Ramos (cell line): ENCODE results near the gene TSPYL2.

Source experiments
- in situ Hi-C: fragments of 300-500 bp; cut with MboI; formaldehyde crosslinking; loops from one replicate; pipeline ENCODE4 v1.14.3; 2022; ENCODE audit warnings: low sequenced_read_pairs; ENCODE audit not compliant: unreplicated experiment

TSPYL2 gene

GRCh38 chrX:53078943-53079342 lies 3.2 kb upstream of the TSPYL2 start:
- in situ Hi-C loops: no loop called here

- in situ Hi-C loops: no loop called here
These were observed 1.3 kb upstream of the TSPYL2 start for GRCh38 chrX:53080628-53081580.

GRCh38 chrX:53082773-53083616 lies 828 bp downstream of the TSPYL2 start:
- in situ Hi-C loops: no loop called here

GRCh38 chrX:53084043-53084570 lies 1.9 kb downstream of the TSPYL2 start:
- in situ Hi-C loops: no loop called here

- in situ Hi-C loops: no loop called here
These were observed 2.7 kb downstream of the TSPYL2 start for GRCh38 chrX:53084863-53085262.

- in situ Hi-C loops: no loop called here
These were observed 3.6 kb downstream of the TSPYL2 start for GRCh38 chrX:53085661-53086229.

- in situ Hi-C loops: no loop called here
These were observed 4.3 kb downstream of the TSPYL2 start for GRCh38 chrX:53086464-53086863.

GRCh38 chrX:53087388-53087831 lies 5.2 kb downstream of the TSPYL2 start:
- in situ Hi-C loops: no loop called here

- in situ Hi-C loops: no loop called here
These were observed 6.2 kb downstream of the TSPYL2 start for GRCh38 chrX:53088136-53088974.

GRCh38 chrX:53089224-53089842 lies 7.2 kb downstream of the TSPYL2 start:
- in situ Hi-C loops: no loop called here

GRCh38 chrX:53089925-53090324 lies 7.8 kb downstream of the TSPYL2 start:
- in situ Hi-C loops: no loop called here

- in situ Hi-C loops: no loop called here
These were observed 9.2 kb downstream of the TSPYL2 start for GRCh38 chrX:53091354-53091753.

GRCh38 chrX:53093177-53093655 lies 11.0 kb downstream of the TSPYL2 start:
- in situ Hi-C loops: no loop called here

- in situ Hi-C loops: no loop called here
These were observed 11.8 kb downstream of the TSPYL2 start, which contains the start of gene KANTR for GRCh38 chrX:53093748-53094581. Gene KANTR, plus strand, starts transcription at chrX:53094142. Its CDS starts 30,131 bp downstream, at chrX:53124273.

GRCh38 chrX:53094582-53094905 lies 12.4 kb downstream of the TSPYL2 start:
- in situ Hi-C loops: no loop called here

GRCh38 chrX:53095796-53096195 lies 13.6 kb downstream of the TSPYL2 start:
- in situ Hi-C loops: no loop called here

GRCh38 chrX:53114864-53115549 lies 32.8 kb downstream of the TSPYL2 start:
- in situ Hi-C loops: no loop called here

GRCh38 chrX:53115550-53115874 lies 33.3 kb downstream of the TSPYL2 start:
- in situ Hi-C loops: no loop called here
